B cell (primary cell): Measurements from ENCODE around the gene EFCAB12. TPM values are rescaled to one million over a fixed set of nuclear protein-coding genes. Genes with fewer than 3 reads are reported as not detected.
"Not testable (repeated sequence)": the region's sequence is repeated elsewhere in the genome, so short reads cannot be mapped to it uniquely, and the experiment has no call there.

Experiments
- ATAC-seq: fragments of 200-7000 bp; cut with Tn5 transposase; one replicate; pipeline ENCODE4 v1.10.0; 2021; ENCODE audit warnings: low read depth, mild to moderate bottlenecking, moderate number of reproducible peaks, moderate library complexity
- CTCF ChIA-PET: fragments of 350-600 bp; sonication (Branson Sonifier 250); formaldehyde crosslinking; loops from one replicate; lab custom pipeline; 2021; ENCODE audit warnings: antibody characterized with exemption, inconsistent platforms; lab: Charles Lee
- POLR2A ChIA-PET: fragments of 350-600 bp; sonication (Branson Sonifier 250); formaldehyde crosslinking; loops from one replicate; lab custom pipeline; 2021; ENCODE audit warnings: antibody characterized with exemption; lab: Charles Lee
- DNase-seq: peaks from one replicate; pipeline ENCODE4 v3.0.0; 2013
- H2AFZ ChIP-seq: 2 replicates; pipeline ENCODE4 v1.6.1; 2012; ENCODE audit warnings: mild to moderate bottlenecking, low read depth, low read length; ENCODE audit not compliant: insufficient read depth, poor library complexity, severe bottlenecking
- H3K27ac ChIP-seq, 2 donors: 1 replicate in 1 of 2; 2 replicates in 1 of 2; pipeline ENCODE4 v1.5.1; 2012 to 2013; ENCODE audit warnings: low read length in 2 of 2, mild to moderate bottlenecking in 2 of 2, moderate library complexity in 1 of 2
- H3K27me3 ChIP-seq, 4 experiments: fragments of 200-600 bp in 1 of 4; sonication (generic) in 1 of 4; replicated peaks in 1 of 4; 1 replicate in 2 of 4; 2 replicates in 2 of 4; pipeline versions ENCODE4 v1.6.1 to v1.7.0; 2013 to 2016; ENCODE audit warnings: low read length in 3 of 4, mild to moderate bottlenecking in 2 of 4, mixed read lengths in 1 of 4, moderate library complexity in 1 of 4; ENCODE audit not compliant: insufficient read depth in 4 of 4, control insufficient read depth in 3 of 4; ENCODE audit errors: control extremely low read depth in 1 of 4
- H3K36me3 ChIP-seq, 2 experiments: replicated peaks in 1 of 2; 1 replicate in 1 of 2; 2 replicates in 1 of 2; pipeline versions ENCODE4 v1.6.1 to v1.7.1; 2013; ENCODE audit warnings: low read length in 1 of 2; ENCODE audit not compliant: insufficient read depth in 2 of 2, control insufficient read depth in 1 of 2; ENCODE audit errors: control extremely low read depth in 1 of 2, extremely low read depth in 1 of 2
- H3K4me1 ChIP-seq, 2 donors: fragments of 200-600 bp in 1 of 2; sonication (generic) in 1 of 2; 1 replicate in 1 of 2; 2 replicates in 1 of 2; pipeline versions ENCODE4 v1.5.1 to v1.6.1; 2013 to 2017; ENCODE audit warnings: low read length in 2 of 2; ENCODE audit not compliant: control insufficient read depth in 2 of 2, insufficient read depth in 2 of 2
- H3K4me2 ChIP-seq: replicated peaks from 2 replicates; pipeline ENCODE3; 2012; ENCODE audit warnings: mild to moderate bottlenecking, low read depth, low read length; ENCODE audit not compliant: poor library complexity, severe bottlenecking
- H3K4me3 ChIP-seq, 5 experiments: fragments of 200-600 bp in 1 of 5; sonication (generic) in 1 of 5; 1 replicate in 3 of 5; 2 replicates in 2 of 5; pipeline versions ENCODE4 v1.5.1 to v1.7.0; 2011 to 2016; ENCODE audit warnings: low read length in 4 of 5, mild to moderate bottlenecking in 4 of 5, low read depth in 2 of 5, control low read depth in 1 of 5, moderate library complexity in 1 of 5; ENCODE audit not compliant: insufficient read depth in 1 of 5; ENCODE audit errors: control extremely low read depth in 1 of 5, extremely low read depth in 1 of 5
- H3K79me2 ChIP-seq: fragments of 200-600 bp; sonication (generic); one replicate; pipeline ENCODE4 v1.6.0; 2016; ENCODE audit warnings: low read length; ENCODE audit not compliant: control insufficient read depth, insufficient read depth
- H3K9ac ChIP-seq: fragments of 200-600 bp; sonication (generic); 2 replicates; pipeline ENCODE4 v1.6.1; 2017; ENCODE audit warnings: mild to moderate bottlenecking, low read length, moderate library complexity
- H3K9me3 ChIP-seq, 3 donors: one replicate each; pipeline versions ENCODE4 v1.6.1 to v1.7.1; 2013; ENCODE audit warnings: low read length in 2 of 3; ENCODE audit not compliant: control insufficient read depth in 2 of 3, insufficient read depth in 1 of 3; ENCODE audit errors: control extremely low read depth in 1 of 3
- H4K20me1 ChIP-seq: 2 replicates; pipeline ENCODE4 v1.6.0; 2012; ENCODE audit warnings: mild to moderate bottlenecking, low read length; ENCODE audit not compliant: insufficient read depth, control insufficient read depth, poor library complexity, severe bottlenecking
- H3K27ac Mint-ChIP-seq: one replicate; pipeline ENCODE4 v1.8.0; 2021; ENCODE audit warnings: mixed read lengths
- H3K27me3 Mint-ChIP-seq: one replicate; pipeline ENCODE4 v1.8.0; 2021; ENCODE audit warnings: mixed read lengths
- H3K4me1 Mint-ChIP-seq: one replicate; pipeline ENCODE4 v1.8.0; 2021; ENCODE audit warnings: mixed read lengths
- H3K4me3 Mint-ChIP-seq: one replicate; pipeline ENCODE4 v1.8.0; 2021; ENCODE audit warnings: mixed read lengths
- H3K9me3 Mint-ChIP-seq: one replicate; pipeline ENCODE4 v1.8.0; 2022; ENCODE audit warnings: mixed read lengths; ENCODE audit not compliant: insufficient read depth
- EZH2 ChIP-seq: IDR thresholded peaks from 2 replicates; pipeline ENCODE4 v1.6.1; 2012; ENCODE audit warnings: borderline replicate concordance, low read depth, mild to moderate bottlenecking, moderate library complexity, low read length; ENCODE audit not compliant: insufficient read depth, poor library complexity, severe bottlenecking
- WGBS: methylation state at CpG from one replicate; pipeline ENCODE4 v1.1.5; 2013; ENCODE audit warnings: missing lambda C conversion rate; ENCODE audit not compliant: insufficient coverage; 5-methylcytosine and 5-hydroxymethylcytosine counted together
- intact Hi-C: fragments of 100-400 bp; cut with micrococcal nuclease; formaldehyde crosslinking; loops from one replicate; pipeline ENCODE4 v1.10.0; 2022
- polyA plus RNA-seq: library from polyadenylated mRNA; depleted of rRNA; stranded (reverse); fragments of >200 nt; gene quantifications from 2 replicates; pipeline ENCODE4 v1.2.3, GENCODE V29; 2012
- total RNA-seq, 2 donors: library from RNA; stranded (reverse); fragments of 120-200 nt in 1 of 2; gene quantifications; 1 replicate in 1 of 2; 2 replicates in 1 of 2; pipeline versions ENCODE4 v1.2.3 to v1.2.4, GENCODE V29; 2013 to 2022
- TF ChIP-seq, protein P1 (sequence below): fragments of 200-600 bp; IDR thresholded peaks from one replicate; pipeline ENCODE4 v1.8.0; 2022; ENCODE audit warnings: antibody characterized with exemption, mild to moderate bottlenecking

Gene EFCAB12
- total and polyA plus RNA-seq, 2 donors (not counting 1 experiment from before 2014, with no cell fraction given) = 3.5 to 6.5 TPM

DNA sequence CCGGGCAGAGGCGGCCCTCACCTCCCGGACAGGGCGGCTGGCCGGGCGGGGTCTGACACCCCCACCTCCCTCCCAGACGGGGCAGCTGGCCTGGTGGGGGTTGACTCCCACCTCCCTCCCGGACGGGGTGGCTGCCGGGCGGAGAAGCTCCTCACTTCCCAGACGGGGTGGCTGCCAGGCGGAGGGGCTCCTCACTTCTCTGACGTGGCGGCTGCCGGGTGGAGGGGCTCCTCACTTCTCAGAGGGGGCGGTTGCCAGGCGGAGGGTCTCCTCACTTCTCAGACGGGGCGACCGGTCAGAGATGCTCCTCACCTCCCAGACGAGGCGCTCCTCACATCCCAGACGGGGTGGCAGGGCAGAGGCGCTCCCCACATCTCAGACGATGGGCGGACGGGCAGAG lies 65.1 kb downstream of the EFCAB12 start:
- H3K9me3 Mint-ChIP-seq, ATAC-seq, H3K4me3 ChIP-seq, H3K27ac Mint-ChIP-seq, DNase-seq, H3K27me3 Mint-ChIP-seq, POLR2A ChIA-PET, H3K4me2 ChIP-seq, H3K36me3 ChIP-seq, H3K79me2 ChIP-seq, CTCF ChIA-PET, H3K9ac ChIP-seq, H3K27me3 ChIP-seq, H2AFZ ChIP-seq, H3K4me3 Mint-ChIP-seq, intact Hi-C loops, H3K27ac ChIP-seq, H4K20me1 ChIP-seq, H3K4me1 Mint-ChIP-seq, H3K4me1 ChIP-seq: not testable (repeated sequence)
- H3K9me3 ChIP-seq = peaks cover 0 to 20% (median 0%) of the 10 kb centered on the region in 3 donors
- 98% methylated on average over 20 of the region's 28 CpGs for WGBS

DNA sequence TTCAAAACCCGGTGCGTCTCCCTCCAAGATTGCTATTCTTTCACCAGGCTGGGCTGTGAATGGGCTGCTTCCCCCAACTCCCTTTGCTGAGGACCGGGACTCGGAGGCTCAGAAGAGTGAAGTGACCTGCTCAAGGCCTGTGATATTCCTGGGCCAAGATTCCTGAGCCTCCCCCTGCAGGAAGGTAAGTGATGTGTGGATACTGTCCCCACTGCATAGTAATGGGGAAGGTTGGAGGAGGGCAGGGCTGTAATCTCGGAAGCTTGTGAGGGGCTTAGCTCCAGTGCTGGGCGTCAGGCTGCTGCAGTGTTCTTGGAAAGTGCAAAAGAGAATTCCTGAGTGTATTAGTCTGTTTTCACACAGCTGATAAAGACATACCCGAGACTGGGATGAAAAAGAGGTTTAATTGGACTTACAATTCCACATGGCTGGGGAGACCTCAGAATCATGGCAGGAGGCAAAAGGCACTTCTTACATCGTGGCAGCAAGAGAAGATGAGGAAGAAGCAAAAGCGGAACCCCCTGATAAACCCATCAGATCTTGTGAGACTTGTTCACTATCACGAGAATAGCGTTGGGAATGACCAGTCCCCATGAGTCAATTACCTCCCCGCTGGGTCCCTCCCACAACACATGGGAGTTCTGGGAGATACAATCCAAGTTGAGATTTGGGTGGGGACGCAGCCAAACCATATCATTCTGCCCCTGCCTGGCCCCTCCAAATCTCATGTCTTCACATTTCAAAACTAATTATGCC lies 67.6 kb downstream of the EFCAB12 start:
- ChIA-PET POLR2A (no interaction called here), CTCF (no interaction called here)
- H3K9ac ChIP-seq = no peak overlapping the region
- H3K4me2 ChIP-seq = no peak overlapping the region
- no peak overlapping the region for H2AFZ ChIP-seq
- DNase-seq (no peak), ATAC-seq (no peak)
- H3K27me3 ChIP-seq = peaks cover 0 to 4% (median 0%) of the 10 kb centered on the region in 4 experiments
- no peaks in the 10 kb centered on the region for H3K79me2 ChIP-seq
- H3K36me3 ChIP-seq = no peaks in the 10 kb centered on the region
- peaks cover 2% of the 10 kb centered on the region for H3K4me1 Mint-ChIP-seq
- no peaks in the 10 kb centered on the region for H3K4me1 ChIP-seq
- H3K9me3 Mint-ChIP-seq = peaks cover 3% of the 10 kb centered on the region
- no peak overlapping the region for H3K27ac Mint-ChIP-seq
- WGBS = 91% methylated on average over 11 of the region's 13 CpGs
- no peak overlapping the region for H3K27ac ChIP-seq
- no peak overlapping the region for H3K4me3 ChIP-seq
- peaks cover 0 to 15% (median 0%) of the 10 kb centered on the region in 3 donors for H3K9me3 ChIP-seq
- intact Hi-C loops = no loop called here
- no peak for TF ChIP-seq EZH2
- TF ChIP-seq, protein P1, sequence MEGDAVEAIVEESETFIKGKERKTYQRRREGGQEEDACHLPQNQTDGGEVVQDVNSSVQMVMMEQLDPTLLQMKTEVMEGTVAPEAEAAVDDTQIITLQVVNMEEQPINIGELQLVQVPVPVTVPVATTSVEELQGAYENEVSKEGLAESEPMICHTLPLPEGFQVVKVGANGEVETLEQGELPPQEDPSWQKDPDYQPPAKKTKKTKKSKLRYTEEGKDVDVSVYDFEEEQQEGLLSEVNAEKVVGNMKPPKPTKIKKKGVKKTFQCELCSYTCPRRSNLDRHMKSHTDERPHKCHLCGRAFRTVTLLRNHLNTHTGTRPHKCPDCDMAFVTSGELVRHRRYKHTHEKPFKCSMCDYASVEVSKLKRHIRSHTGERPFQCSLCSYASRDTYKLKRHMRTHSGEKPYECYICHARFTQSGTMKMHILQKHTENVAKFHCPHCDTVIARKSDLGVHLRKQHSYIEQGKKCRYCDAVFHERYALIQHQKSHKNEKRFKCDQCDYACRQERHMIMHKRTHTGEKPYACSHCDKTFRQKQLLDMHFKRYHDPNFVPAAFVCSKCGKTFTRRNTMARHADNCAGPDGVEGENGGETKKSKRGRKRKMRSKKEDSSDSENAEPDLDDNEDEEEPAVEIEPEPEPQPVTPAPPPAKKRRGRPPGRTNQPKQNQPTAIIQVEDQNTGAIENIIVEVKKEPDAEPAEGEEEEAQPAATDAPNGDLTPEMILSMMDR = no peak
- no peak overlapping the region for H3K4me3 Mint-ChIP-seq
- H3K27me3 Mint-ChIP-seq = peaks cover 6% of the 10 kb centered on the region
- no peaks in the 10 kb centered on the region for H4K20me1 ChIP-seq
